IPS-18a (cell line): Measurements from ENCODE around the gene GPR39.

Experiments
- H3K27ac ChIP-seq: one replicate; pipeline ENCODE4 v1.5.1; 2013; ENCODE audit warnings: low read length
- H3K27me3 ChIP-seq: one replicate; pipeline ENCODE4 v1.6.1; 2013; ENCODE audit warnings: mild to moderate bottlenecking, low read length; ENCODE audit not compliant: control insufficient read depth, insufficient read depth
- H3K36me3 ChIP-seq: one replicate; pipeline ENCODE4 v1.6.1; 2013; ENCODE audit warnings: low read depth, low read length; ENCODE audit not compliant: control insufficient read depth
- H3K4me1 ChIP-seq: one replicate; pipeline ENCODE4 v1.6.1; 2013; ENCODE audit warnings: low read depth, low read length; ENCODE audit not compliant: control insufficient read depth
- H3K4me3 ChIP-seq: one replicate; pipeline ENCODE4 v1.5.1; 2013; ENCODE audit warnings: low read length
- H3K9ac ChIP-seq: one replicate; pipeline ENCODE4 v1.6.1; 2013; ENCODE audit warnings: mild to moderate bottlenecking, low read length, moderate library complexity
- H3K9me3 ChIP-seq: one replicate; pipeline ENCODE4 v1.6.1; 2013; ENCODE audit warnings: low read depth, low read length; ENCODE audit not compliant: control insufficient read depth

The GPR39 gene

DNA sequence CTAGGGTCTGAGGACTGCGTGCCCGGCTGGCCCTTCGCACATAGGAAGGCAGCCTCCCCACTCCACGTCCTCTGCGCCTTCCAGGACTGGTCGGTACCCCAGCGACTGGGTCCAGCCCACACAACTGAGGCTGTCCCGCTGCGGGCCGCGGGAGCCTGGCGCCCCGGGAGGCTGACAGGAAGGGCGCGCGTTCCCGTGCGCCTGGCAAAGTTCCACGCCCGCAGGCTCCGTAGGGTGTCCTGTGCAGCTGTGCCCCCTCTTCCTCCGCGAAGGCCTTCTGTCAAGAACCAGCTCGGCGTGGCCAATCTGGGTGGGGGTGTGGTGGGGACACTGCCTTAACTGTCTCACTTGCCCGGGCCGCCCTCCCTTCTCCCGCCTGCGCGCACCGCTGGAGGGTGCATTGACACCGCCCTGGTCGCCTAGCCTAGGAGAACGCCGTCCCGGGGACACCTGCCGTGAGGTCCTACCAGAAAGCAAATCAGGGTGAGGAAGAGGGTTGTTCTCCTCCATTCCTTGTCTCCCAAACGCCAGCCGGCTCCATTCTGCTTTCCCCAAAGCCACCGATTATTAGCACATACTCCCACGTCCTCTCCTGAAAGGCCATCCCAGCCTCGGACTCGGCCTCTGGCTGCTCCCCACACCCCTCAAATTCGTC, 254.0 kb downstream of the GPR39 start:
- Histone ChIP-seq H3K27me3 (peaks cover 84% of the 10 kb centered on the region), H3K4me1 (peaks cover 4% of the 10 kb centered on the region), H3K36me3 (no peaks in the 10 kb centered on the region), H3K4me3 (peak overlapping the region; percentile 74), H3K9me3 (no peaks in the 10 kb centered on the region), H3K27ac (no peak overlapping the region), H3K9ac (no peak overlapping the region)

DNA sequence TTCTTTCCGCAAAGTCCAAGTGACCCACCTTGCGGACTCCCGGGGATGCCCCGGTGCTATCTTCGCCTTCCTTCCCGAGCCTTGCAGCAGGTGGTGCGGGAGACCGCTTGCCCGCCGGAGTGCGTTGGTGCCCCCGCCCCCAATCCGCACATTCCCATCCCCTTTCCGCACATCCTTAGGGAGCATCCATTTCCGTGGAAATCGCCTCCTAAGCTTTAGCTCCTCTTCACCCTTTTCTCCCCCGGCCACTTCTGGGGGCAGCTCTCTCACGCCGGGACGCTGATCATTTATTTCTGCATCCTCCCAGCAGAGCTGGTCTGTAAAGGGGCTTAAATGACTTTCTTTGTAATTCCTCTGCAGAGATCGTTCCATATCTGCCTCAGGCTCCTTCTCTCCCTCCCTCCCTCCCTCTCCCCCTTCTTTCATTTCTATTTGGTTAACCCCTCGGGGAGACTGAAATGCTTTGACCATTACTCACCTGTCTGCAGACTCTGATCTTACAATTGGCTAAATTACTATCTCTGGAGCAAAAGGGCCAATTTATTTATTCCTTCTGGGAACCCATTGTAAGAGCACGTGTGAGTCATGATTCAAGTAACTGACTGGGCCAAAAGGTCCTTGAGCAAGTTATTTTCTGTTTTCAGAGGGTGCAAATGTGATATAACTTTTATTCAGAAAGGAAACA, 254.7 kb downstream of the GPR39 start:
- no peak overlapping the region for H3K9ac ChIP-seq
- peaks cover 80% of the 10 kb centered on the region for H3K27me3 ChIP-seq
- H3K4me3 ChIP-seq = peak overlapping the region; percentile 74
- H3K9me3 ChIP-seq = no peaks in the 10 kb centered on the region
- H3K4me1 ChIP-seq = peaks cover 4% of the 10 kb centered on the region
- H3K27ac ChIP-seq = no peak overlapping the region
- H3K36me3 ChIP-seq = no peaks in the 10 kb centered on the region

DNA sequence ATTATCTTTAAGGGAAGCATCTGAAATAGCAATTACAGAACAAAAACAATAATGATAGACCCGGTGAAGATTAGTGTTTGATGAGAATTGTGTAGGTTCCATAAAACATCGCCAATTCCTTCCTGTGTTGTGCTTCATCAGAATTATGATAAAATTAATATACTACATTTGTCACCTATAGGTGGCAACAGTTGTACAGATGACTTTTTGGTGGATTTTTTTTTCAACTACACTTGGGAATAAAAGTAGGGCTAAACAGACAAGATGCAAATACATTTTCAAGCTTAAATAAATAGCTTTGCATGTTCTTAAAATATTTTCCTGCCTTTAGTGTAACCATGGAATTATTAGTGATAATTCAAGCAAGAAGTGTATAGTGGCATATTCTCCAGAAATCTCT, 260.4 kb downstream of the GPR39 start:
- H3K27me3 ChIP-seq = peaks cover 23% of the 10 kb centered on the region
- no peaks in the 10 kb centered on the region for H3K36me3 ChIP-seq
- H3K4me1 ChIP-seq = no peaks in the 10 kb centered on the region
- no peak overlapping the region for H3K27ac ChIP-seq
- H3K4me3 ChIP-seq = no peak overlapping the region
- no peak overlapping the region for H3K9ac ChIP-seq
- H3K9me3 ChIP-seq = no peaks in the 10 kb centered on the region

DNA sequence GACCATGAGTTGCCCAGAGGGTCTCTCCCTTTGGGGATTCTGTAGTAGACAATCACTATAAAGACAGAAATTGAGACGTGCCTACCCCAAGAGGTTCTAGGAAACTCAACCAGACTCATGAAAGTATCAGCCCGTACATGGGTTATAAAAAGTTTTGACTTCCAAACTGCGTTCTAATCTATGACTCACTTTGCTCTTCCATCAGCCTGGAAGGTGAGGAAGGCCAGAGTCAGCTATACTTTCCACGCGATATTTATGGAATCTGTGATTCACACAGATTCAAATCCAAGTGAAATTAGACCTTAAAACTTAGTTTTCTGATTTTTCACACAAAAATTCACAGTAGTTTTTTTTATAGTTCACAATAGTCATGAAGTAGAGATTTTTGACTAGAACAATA, 261.1 kb downstream of the GPR39 start:
- no peak overlapping the region for H3K27ac ChIP-seq
- H3K27me3 ChIP-seq = peaks cover 17% of the 10 kb centered on the region
- H3K36me3 ChIP-seq = no peaks in the 10 kb centered on the region
- H3K4me1 ChIP-seq = no peaks in the 10 kb centered on the region
- no peak overlapping the region for H3K4me3 ChIP-seq
- no peaks in the 10 kb centered on the region for H3K9me3 ChIP-seq
- H3K9ac ChIP-seq = no peak overlapping the region

DNA sequence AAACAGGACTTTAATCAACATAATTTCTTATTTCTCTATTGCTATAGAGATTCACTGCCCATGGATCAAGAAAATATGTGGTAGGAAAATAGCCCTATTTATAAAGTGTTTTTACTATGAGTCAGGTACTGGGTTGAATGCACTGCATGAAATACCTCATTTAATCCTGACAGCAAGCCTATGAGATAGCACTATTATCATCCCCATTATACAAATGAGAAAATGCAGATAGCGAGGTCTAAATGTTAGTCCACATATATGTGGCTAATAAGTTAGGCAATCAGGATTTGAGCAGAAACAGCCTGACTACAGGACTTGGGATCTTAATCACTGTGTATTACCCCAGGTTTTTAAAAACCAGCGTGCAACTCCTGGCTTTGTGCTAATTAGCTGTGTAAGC, 261.9 kb downstream of the GPR39 start:
- H3K9me3 ChIP-seq = no peaks in the 10 kb centered on the region
- no peaks in the 10 kb centered on the region for H3K4me1 ChIP-seq
- peaks cover 8% of the 10 kb centered on the region for H3K27me3 ChIP-seq
- H3K4me3 ChIP-seq = no peak overlapping the region
- H3K9ac ChIP-seq = no peak overlapping the region
- no peaks in the 10 kb centered on the region for H3K36me3 ChIP-seq
- H3K27ac ChIP-seq = no peak overlapping the region

DNA sequence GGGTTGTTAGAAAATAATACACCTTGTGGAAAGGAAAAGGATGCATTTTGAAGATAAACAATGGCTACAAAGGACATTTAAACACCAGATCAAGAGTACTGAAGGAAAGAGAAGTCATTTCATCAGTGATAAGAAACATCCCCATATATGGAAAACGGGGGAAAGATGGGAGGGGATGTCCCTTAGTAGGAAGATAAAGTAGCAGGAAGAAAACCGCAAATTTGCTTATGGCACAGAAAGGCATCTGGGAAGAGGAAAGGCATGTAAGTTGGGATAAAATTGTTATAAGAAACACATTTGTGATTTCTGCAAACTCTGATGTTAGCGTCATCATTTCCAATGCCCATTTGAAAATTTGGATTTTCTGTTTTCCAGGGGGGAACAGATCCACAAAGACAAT, 263.9 kb downstream of the GPR39 start:
- Histone ChIP-seq H3K9me3 (no peaks in the 10 kb centered on the region), H3K9ac (no peak overlapping the region), H3K4me1 (no peaks in the 10 kb centered on the region), H3K27me3 (no peaks in the 10 kb centered on the region), H3K4me3 (no peak overlapping the region), H3K36me3 (no peaks in the 10 kb centered on the region), H3K27ac (no peak overlapping the region)

DNA sequence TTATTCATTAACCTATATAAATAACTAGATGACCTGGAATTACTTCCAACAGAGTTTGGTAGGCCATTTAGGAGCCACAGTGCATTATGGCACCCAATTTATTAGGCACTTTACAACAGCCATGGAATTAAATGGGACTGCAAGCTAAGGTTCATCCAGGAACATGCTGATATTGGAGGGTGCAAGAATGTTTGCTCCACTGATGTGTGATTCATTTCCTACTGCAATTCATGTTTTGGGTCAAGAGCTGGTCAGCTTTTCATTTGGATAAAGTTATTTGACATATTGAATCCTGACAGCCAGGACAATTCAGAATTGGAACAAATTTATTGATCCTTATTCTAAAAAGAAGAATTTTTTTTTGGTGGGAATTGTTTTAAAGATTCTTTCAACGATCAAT, 265.2 kb downstream of the GPR39 start:
- Histone ChIP-seq H3K4me3 (no peak overlapping the region), H3K27ac (no peak overlapping the region), H3K27me3 (no peaks in the 10 kb centered on the region), H3K36me3 (no peaks in the 10 kb centered on the region), H3K9me3 (no peaks in the 10 kb centered on the region), H3K4me1 (no peaks in the 10 kb centered on the region), H3K9ac (no peak overlapping the region)

DNA sequence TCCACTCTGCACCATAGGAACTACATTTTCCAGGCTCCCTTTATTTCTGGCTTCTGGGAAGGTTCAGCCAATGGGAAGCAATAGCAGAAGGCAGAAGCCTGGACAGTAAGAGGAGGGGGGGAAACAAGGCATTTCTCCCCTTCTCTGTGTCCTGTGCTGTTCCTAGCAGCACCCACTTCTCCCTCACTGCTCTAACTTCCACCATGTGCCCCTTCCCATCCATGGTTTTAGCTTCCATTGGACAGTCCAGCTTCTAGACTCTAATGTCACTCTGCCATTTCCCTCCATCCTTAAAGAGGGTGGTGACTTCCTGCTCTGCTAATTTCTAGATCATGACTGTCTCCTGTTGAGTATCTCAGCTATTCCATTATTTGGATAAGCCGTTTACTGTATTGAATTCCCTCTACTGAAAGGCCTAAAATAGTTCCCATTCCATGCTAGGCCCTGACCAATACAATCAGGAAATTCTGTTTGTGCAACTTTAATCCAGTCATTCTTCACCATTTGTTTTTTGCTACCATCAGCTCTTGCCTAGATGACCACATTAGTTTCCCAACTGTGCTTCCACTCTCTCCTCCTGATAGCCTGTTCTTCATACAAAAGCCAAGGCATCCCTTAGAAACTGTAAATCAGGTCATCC, 274.2 kb downstream of the GPR39 start:
- no peaks in the 10 kb centered on the region for H3K27me3 ChIP-seq
- H3K9me3 ChIP-seq = no peaks in the 10 kb centered on the region
- no peak overlapping the region for H3K9ac ChIP-seq
- no peak overlapping the region for H3K27ac ChIP-seq
- H3K4me3 ChIP-seq = no peak overlapping the region
- no peaks in the 10 kb centered on the region for H3K4me1 ChIP-seq
- H3K36me3 ChIP-seq = no peaks in the 10 kb centered on the region

DNA sequence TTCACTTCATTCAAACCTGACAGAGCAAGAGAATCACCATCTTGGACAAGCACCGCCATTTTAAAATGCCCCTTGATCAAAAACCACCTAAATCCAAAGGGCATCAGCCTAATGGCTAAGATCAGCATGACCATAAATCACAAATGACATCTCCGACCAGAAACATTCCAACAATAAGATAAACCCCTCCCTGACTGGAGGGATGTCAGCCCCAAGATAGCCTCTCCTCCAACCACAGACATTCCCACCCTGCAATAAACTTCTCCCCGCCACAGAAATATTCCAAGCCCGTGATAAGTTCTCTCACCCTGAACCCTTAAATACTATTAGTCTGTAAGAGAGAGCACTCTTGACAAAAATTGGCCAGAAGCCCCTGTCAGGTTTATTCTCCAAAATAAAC, 275.0 kb downstream of the GPR39 start:
- no peak overlapping the region for H3K4me3 ChIP-seq
- no peaks in the 10 kb centered on the region for H3K4me1 ChIP-seq
- no peaks in the 10 kb centered on the region for H3K9me3 ChIP-seq
- no peaks in the 10 kb centered on the region for H3K27me3 ChIP-seq
- H3K36me3 ChIP-seq = no peaks in the 10 kb centered on the region
- H3K27ac ChIP-seq = no peak overlapping the region
- H3K9ac ChIP-seq = no peak overlapping the region

DNA sequence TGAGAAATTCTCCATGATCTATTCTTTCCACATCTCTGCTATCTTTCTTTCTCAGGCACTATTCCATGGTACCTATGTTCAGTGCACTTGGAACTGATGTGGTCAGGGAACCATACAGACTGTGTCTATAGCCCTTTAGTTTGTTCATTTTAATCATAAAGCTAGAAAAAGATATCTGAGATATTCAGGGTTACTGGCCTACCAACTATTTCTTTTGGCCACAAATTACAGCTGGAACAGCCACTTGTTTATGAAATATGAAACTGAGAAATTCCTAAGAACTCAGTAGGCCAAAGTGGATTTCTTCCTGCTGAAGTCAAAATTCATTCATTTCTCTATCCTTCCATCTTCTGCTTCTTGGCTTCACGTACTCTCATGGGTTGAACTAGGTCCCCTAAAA, 276.2 kb downstream of the GPR39 start:
- Histone ChIP-seq H3K4me3 (no peak overlapping the region), H3K9ac (no peak overlapping the region), H3K4me1 (no peaks in the 10 kb centered on the region), H3K27ac (no peak overlapping the region), H3K36me3 (no peaks in the 10 kb centered on the region), H3K9me3 (no peaks in the 10 kb centered on the region), H3K27me3 (no peaks in the 10 kb centered on the region)
